Mesendoderm (in vitro differentiated cells): ENCODE results near the gene TMC1. TPM values are rescaled to one million over a fixed set of nuclear protein-coding genes. Genes with fewer than 3 reads are reported as not detected.
A peak's percentile ranks its signal among the peaks of the same experiment; 100 is the strongest.
"Not testable (repeated sequence)": the region's sequence is repeated elsewhere in the genome, so short reads cannot be mapped to it uniquely, and the experiment has no call there.

Source experiments
- DNase-seq: peaks from one replicate; pipeline ENCODE4 v3.0.0; 2013
- H2AK5ac ChIP-seq: 2 replicates; pipeline ENCODE4 v1.6.1; 2013; ENCODE audit warnings: low read length, inconsistent platforms
- H2BK120ac ChIP-seq: 2 replicates; pipeline ENCODE4 v1.6.1; 2013; ENCODE audit warnings: low read depth, mild to moderate bottlenecking, low read length, moderate library complexity, mixed read lengths
- H2BK15ac ChIP-seq: replicated peaks from 2 replicates; pipeline ENCODE4 v1.6.1; 2013; ENCODE audit warnings: low read depth, mild to moderate bottlenecking, moderate library complexity
- H2BK5ac ChIP-seq: 2 replicates; pipeline ENCODE4 v1.6.1; 2013; ENCODE audit warnings: low read length, inconsistent platforms
- H3K18ac ChIP-seq: 2 replicates; pipeline ENCODE4 v1.6.1; 2013; ENCODE audit warnings: mild to moderate bottlenecking, low read length, mixed read lengths
- H3K23ac ChIP-seq: one replicate; pipeline ENCODE4 v1.6.1; 2013; ENCODE audit warnings: low read length
- H3K27ac ChIP-seq: 2 replicates; pipeline ENCODE4 v1.5.1; 2013; ENCODE audit warnings: low read depth, mild to moderate bottlenecking, inconsistent platforms, low read length, moderate library complexity
- H3K27me3 ChIP-seq: 2 replicates; pipeline ENCODE4 v1.6.1; 2013; ENCODE audit warnings: low read length, control low read depth, mild to moderate bottlenecking, inconsistent platforms; ENCODE audit not compliant: insufficient read depth, poor library complexity
- H3K36me3 ChIP-seq: 2 replicates; pipeline ENCODE4 v1.6.1; 2013; ENCODE audit warnings: low read length, inconsistent platforms; ENCODE audit not compliant: control insufficient read depth, insufficient read depth
- H3K4ac ChIP-seq: one replicate; pipeline ENCODE4 v1.6.1; 2013; ENCODE audit warnings: low read depth, mild to moderate bottlenecking, low read length, moderate library complexity
- H3K4me1 ChIP-seq: 2 replicates; pipeline ENCODE4 v1.6.1; 2013; ENCODE audit warnings: low read depth, low read length, inconsistent platforms; ENCODE audit not compliant: control insufficient read depth
- H3K4me2 ChIP-seq: 2 replicates; pipeline ENCODE4 v1.6.1; 2013; ENCODE audit warnings: low read length
- H3K4me3 ChIP-seq: 2 replicates; pipeline ENCODE4 v1.5.1; 2013; ENCODE audit warnings: mild to moderate bottlenecking, low read length
- H3K56ac ChIP-seq: one replicate; pipeline ENCODE4 v1.6.1; 2013; ENCODE audit warnings: low read length
- H3K79me1 ChIP-seq: 2 replicates; pipeline ENCODE4 v1.6.1; 2013; ENCODE audit warnings: low read length, inconsistent platforms
- H3K79me2 ChIP-seq: 2 replicates; pipeline ENCODE4 v1.6.1; 2013; ENCODE audit warnings: mild to moderate bottlenecking, low read length; ENCODE audit not compliant: control insufficient read depth, insufficient read depth
- H3K9ac ChIP-seq: 2 replicates; pipeline ENCODE4 v1.6.1; 2013; ENCODE audit warnings: low read length, inconsistent platforms
- H4K5ac ChIP-seq: one replicate; pipeline ENCODE4 v1.6.1; 2013; ENCODE audit warnings: low read length
- H4K8ac ChIP-seq: one replicate; pipeline ENCODE4 v1.6.1; 2013; ENCODE audit warnings: low read depth, mild to moderate bottlenecking, control low read depth, low read length, moderate library complexity
- WGBS: extraction: QIAGEN DNeasy Blood & Tissue Kit; methylation state at CpG from one replicate; pipeline ENCODE4 v1.1.7; 2013; ENCODE audit warnings: low lambda C conversion rate, missing lambda C conversion rate; ENCODE audit not compliant: insufficient coverage; ENCODE audit errors: extremely low coverage; 5-methylcytosine and 5-hydroxymethylcytosine counted together
- polyA plus RNA-seq, 2 experiments: library from polyadenylated mRNA; stranded (reverse); fragments of 200-250 nt; gene quantifications; one replicate each; pipeline ENCODE4 v1.2.3, GENCODE V29; 2013

The TMC1 gene
- not detected for polyA plus RNA-seq (2013, experiment 1 of 2)
- 0.10 TPM for polyA plus RNA-seq (2013, experiment 2 of 2)

DNA sequence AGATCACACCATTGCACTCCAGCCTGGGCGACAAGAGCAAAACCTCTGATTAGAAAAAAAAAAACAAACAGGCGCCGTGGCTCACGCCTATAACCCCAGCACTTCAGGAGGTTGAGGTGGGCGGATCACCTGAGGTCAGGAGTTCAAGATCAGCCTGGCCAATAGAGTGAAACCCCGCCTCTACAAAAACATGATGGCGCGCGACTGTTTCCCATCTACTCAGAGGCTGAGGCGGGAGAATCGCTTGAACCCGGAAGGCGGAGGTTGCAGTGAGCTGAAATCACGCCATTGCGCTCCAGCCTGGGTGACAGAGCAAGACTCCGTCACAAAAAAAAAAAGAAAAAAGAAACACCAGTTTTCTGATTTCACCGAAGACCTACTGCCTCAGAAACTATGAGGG, at the start of gene TMC1:
Gene TMC1, plus strand, starts transcription at position 193 of the 400 bp plus-strand sequence. CDS start 127,041 bp downstream, outside the sequence.
- not testable (repeated sequence) for H3K79me1 ChIP-seq, H3K36me3 ChIP-seq, H3K9ac ChIP-seq, H3K4me2 ChIP-seq, H2AK5ac ChIP-seq, H3K79me2 ChIP-seq, H3K18ac ChIP-seq, H3K56ac ChIP-seq, H4K5ac ChIP-seq, DNase-seq, H3K27me3 ChIP-seq, H2BK120ac ChIP-seq, H3K27ac ChIP-seq, H2BK15ac ChIP-seq, H4K8ac ChIP-seq, H3K23ac ChIP-seq, H2BK5ac ChIP-seq, H3K4me1 ChIP-seq, H3K4me3 ChIP-seq, H3K4ac ChIP-seq
- WGBS = no CpG with 5 or more reads among the region's 17 CpGs

DNA sequence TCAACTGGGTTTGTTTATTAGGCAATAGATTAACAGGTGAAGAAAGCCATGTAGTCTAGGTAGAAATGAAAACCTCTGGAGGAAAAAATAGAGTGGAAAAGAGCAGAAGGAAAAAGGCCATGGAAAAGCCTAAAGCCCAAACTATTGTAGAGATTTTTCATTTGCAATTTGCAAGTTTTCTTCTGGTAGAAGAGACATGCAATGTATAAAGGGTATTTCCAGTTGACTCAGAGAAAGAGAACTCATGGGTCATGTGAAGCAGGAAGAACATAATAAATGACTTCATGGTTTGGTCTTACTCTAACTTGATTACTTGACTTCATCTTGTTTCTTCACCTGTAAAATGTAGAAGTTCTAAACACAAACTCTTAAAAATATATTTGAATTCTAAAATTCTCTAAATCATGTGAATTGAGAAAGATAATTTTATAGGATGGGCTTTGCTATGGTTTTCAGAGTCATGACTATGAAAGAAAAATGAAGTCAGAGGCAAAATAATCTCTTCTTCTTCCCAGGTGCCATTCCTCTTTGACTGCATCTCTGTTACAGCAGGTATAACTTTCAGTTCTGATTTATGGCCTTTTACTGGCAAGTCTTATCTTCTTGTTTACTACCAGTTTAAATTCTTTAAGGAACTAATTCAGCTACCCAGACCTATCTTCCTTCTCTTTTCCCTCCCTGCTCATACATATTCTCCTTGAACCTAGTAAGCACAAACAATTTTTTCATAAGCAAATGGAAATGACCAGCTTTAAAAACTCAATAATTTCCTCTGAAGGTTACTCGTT, 47.7 kb upstream of the TMC1 start:
- Histone ChIP-seq H3K27ac (no peak overlapping the region), H3K4me1 (no peaks in the 10 kb centered on the region), H3K36me3 (no peaks in the 10 kb centered on the region), H4K8ac (no peak overlapping the region), H3K23ac (no peak overlapping the region), H3K79me1 (no peaks in the 10 kb centered on the region), H2BK120ac (no peak overlapping the region), H4K5ac (no peak overlapping the region), H3K79me2 (no peaks in the 10 kb centered on the region), H3K56ac (no peak overlapping the region), H3K27me3 (no peaks in the 10 kb centered on the region), H3K4me3 (no peak overlapping the region), H2BK5ac (no peak overlapping the region), H3K4ac (no peak overlapping the region), H2BK15ac (no peak overlapping the region), H3K4me2 (no peak overlapping the region), H3K9ac (no peak overlapping the region), H2AK5ac (no peak overlapping the region), H3K18ac (no peak overlapping the region)
- no CpG with 5 or more reads among the region's 1 CpG for WGBS
- no peak for DNase-seq

DNA sequence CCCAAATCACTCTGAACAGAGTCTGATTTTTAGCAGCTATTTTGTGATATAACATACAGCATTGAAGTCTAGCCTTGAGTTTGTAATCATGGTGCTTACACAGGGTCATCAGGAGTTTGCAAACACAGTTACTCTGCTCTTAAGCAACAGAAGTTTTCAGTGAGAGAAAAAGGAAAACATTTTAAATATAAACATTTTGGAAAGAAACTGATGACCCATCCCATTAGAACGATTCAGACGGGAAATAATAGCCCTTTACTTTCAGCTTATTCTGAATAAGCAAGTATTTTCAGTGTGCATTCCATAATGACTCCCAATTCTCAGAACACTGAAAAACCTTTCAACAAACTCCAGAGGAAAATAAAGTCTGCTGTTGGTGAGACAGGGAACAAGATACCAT, 46.7 kb upstream of the TMC1 start:
- Histone ChIP-seq H2BK5ac (no peak overlapping the region), H3K79me1 (no peaks in the 10 kb centered on the region), H3K4me2 (no peak overlapping the region), H3K4me3 (no peak overlapping the region), H3K18ac (no peak overlapping the region), H3K4me1 (no peaks in the 10 kb centered on the region), H4K5ac (no peak overlapping the region), H3K27ac (no peak overlapping the region), H4K8ac (no peak overlapping the region), H2BK15ac (no peak overlapping the region), H3K4ac (no peak overlapping the region), H2AK5ac (no peak overlapping the region), H3K36me3 (no peaks in the 10 kb centered on the region), H3K27me3 (no peaks in the 10 kb centered on the region), H3K9ac (no peak overlapping the region), H3K23ac (no peak overlapping the region), H3K56ac (no peak overlapping the region), H3K79me2 (no peaks in the 10 kb centered on the region), H2BK120ac (no peak overlapping the region)
- no CpG with 5 or more reads among the region's 2 CpGs for WGBS
- no peak for DNase-seq

DNA sequence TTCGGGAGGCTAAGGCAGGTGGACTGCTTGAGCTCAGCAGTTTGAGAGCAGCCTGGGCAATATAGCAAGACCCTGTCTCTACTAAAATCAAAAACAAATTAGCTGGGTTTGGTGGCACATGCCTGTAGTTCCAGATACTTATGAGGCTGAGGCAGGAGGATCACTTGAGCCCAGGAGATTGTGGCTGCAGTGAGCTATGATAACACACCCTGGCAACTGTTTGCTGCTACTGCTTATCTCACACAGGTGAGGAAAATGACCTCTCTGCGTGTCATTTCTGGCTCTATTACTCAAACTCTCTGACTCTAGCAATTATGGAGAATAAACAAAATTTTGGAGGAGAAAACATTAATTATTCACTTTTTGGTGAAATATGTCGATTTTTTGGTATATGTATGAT, 45.3 kb upstream of the TMC1 start:
- 100% methylated on average over 1 of the region's 3 CpGs for WGBS
- no peak overlapping the region for H3K4me3 ChIP-seq
- H3K23ac ChIP-seq = no peak overlapping the region
- no peak overlapping the region for H2BK5ac ChIP-seq
- no peak overlapping the region for H3K56ac ChIP-seq
- H3K4me2 ChIP-seq = no peak overlapping the region
- no peak overlapping the region for H3K18ac ChIP-seq
- H4K8ac ChIP-seq = no peak overlapping the region
- H3K36me3 ChIP-seq = no peaks in the 10 kb centered on the region
- no peak overlapping the region for H4K5ac ChIP-seq
- DNase-seq = no peak
- H3K79me2 ChIP-seq = no peaks in the 10 kb centered on the region
- H2BK15ac ChIP-seq = no peak overlapping the region
- H3K4me1 ChIP-seq = no peaks in the 10 kb centered on the region
- H2AK5ac ChIP-seq = no peak overlapping the region
- no peak overlapping the region for H3K27ac ChIP-seq
- H2BK120ac ChIP-seq = no peak overlapping the region
- no peaks in the 10 kb centered on the region for H3K27me3 ChIP-seq
- H3K79me1 ChIP-seq = no peaks in the 10 kb centered on the region
- no peak overlapping the region for H3K9ac ChIP-seq
- no peak overlapping the region for H3K4ac ChIP-seq

DNA sequence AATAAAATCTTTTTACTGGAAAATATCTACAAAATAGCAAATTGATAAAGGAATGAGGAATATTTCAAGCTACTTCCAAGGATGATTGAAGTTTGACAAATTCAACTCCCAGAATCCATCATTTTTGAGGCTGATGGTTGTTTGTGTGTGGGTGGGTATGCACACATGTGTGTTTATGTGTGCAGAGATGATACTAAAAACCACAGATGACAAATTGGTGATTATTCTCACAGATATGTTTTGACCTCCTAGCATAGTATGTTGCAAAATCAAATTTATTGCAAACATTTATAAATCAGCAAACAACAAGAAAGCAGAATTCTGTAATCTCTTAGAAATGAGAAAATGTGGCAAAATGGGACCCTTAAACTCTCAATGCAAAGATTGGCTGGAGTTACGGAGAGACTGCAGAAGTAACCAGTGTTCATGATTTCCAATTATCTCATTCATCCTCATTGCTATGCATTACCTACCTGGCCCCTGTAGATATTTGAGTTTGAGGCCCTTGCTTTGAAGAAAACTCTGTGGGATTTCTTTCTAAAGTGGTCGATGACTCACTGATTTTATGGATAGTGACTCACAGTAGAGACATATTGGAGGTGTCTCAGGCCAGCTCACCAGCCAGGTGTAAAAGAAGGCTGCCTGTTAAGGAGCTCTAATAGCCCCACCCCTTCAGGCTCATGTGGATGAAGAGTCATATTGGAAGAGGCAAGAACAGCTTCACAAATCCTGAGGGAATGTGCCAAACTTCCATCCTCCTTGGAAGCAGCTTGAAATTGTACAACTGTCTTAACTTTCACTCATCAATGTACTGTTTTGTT, 44.6 kb upstream of the TMC1 start:
- Histone ChIP-seq H4K5ac (no peak overlapping the region), H3K9ac (no peak overlapping the region), H2BK5ac (no peak overlapping the region), H3K4me2 (no peak overlapping the region), H3K27ac (no peak overlapping the region), H3K18ac (no peak overlapping the region), H3K27me3 (no peaks in the 10 kb centered on the region), H3K56ac (no peak overlapping the region), H3K4ac (no peak overlapping the region), H2AK5ac (no peak overlapping the region), H3K23ac (no peak overlapping the region), H3K79me1 (no peaks in the 10 kb centered on the region), H4K8ac (no peak overlapping the region), H3K4me1 (no peaks in the 10 kb centered on the region), H2BK120ac (no peak overlapping the region), H3K79me2 (no peaks in the 10 kb centered on the region), H3K36me3 (no peaks in the 10 kb centered on the region), H3K4me3 (no peak overlapping the region), H2BK15ac (no peak overlapping the region)
- DNase-seq = peak; percentile 87
- WGBS = no CpG with 5 or more reads among the region's 2 CpGs
